Endothelial cell of umbilical vein (primary cell): ENCODE data around the gene HSPA12A. TPM values are rescaled to one million over a fixed set of nuclear protein-coding genes. Genes with fewer than 3 reads are reported as not detected.

ENCODE experiments used
- BruUV-seq: library from RNA; stranded (reverse); fragments of 400-500 nt; replicated peaks from 2 replicates; lab custom pipeline; 2021; lab: Mats Ljungman, UMichigan
- CTCF ChIA-PET: fragments of 300-600, 350-600 bp; sonication (Branson Sonifier 250); formaldehyde crosslinking; loops from one replicate; lab custom pipeline; 2021; ENCODE audit warnings: antibody characterized with exemption, inconsistent platforms; lab: Charles Lee
- POLR2A ChIA-PET: fragments of 300-600, 350-600 bp; sonication (Branson Sonifier 250); formaldehyde crosslinking; loops from one replicate; lab custom pipeline; 2021; ENCODE audit warnings: antibody characterized with exemption, inconsistent platforms; lab: Charles Lee
- DNase-seq: peaks from one replicate; pipeline ENCODE4 v3.0.0-alpha.2; 2011; ENCODE audit warnings: low read depth, low spot score
- FAIRE-seq: peaks from 2 replicates; lab custom pipeline; 2011; peaks lifted over from hg19 to GRCh38; lab: Jason Lieb, UNC
- H2AFZ ChIP-seq: 2 replicates; pipeline ENCODE4 v1.6.0; 2012; ENCODE audit warnings: low read depth, low read length, control low read depth, inconsistent platforms
- H3K27ac ChIP-seq: 2 replicates; pipeline ENCODE4 v1.5.1; 2011; ENCODE audit warnings: low read depth, mild to moderate bottlenecking, control low read depth, low read length, moderate library complexity; ENCODE audit not compliant: insufficient read depth
- H3K27me3 ChIP-seq, 2 experiments: 2 replicates each; pipeline versions ENCODE4 v1.6.0 to v1.6.1; 2011; ENCODE audit warnings: low read length in 2 of 2, mixed read lengths in 1 of 2; ENCODE audit not compliant: control insufficient read depth in 2 of 2, insufficient read depth in 2 of 2
- H3K36me3 ChIP-seq, 2 experiments: 2 replicates in 1 of 2; 3 replicates in 1 of 2; pipeline ENCODE4 v1.5.1; 2011; ENCODE audit warnings: low read length in 2 of 2, mild to moderate bottlenecking in 1 of 2, moderate library complexity in 1 of 2; ENCODE audit not compliant: control insufficient read depth in 2 of 2, insufficient read depth in 2 of 2; ENCODE audit errors: extremely low read depth in 1 of 2
- H3K4me1 ChIP-seq: 3 replicates; pipeline ENCODE4 v1.5.1; 2011; ENCODE audit warnings: mild to moderate bottlenecking, low read length; ENCODE audit not compliant: control insufficient read depth, insufficient read depth; ENCODE audit errors: extremely low read depth
- H3K4me2 ChIP-seq: 2 replicates; pipeline ENCODE4 v1.6.1; 2011; ENCODE audit warnings: low read length, control low read depth, mixed read lengths; ENCODE audit not compliant: insufficient read depth
- H3K4me3 ChIP-seq, 3 experiments: fragments of 200-600 bp in 1 of 3; sonication (generic), shearing (Covaris generic) in 1 of 3; replicated peaks in 1 of 3; 2 replicates each; pipeline ENCODE4 v1.5.1; 2011 to 2016; ENCODE audit warnings: control low read depth in 3 of 3, low read length in 3 of 3, mild to moderate bottlenecking in 2 of 3, inconsistent platforms in 1 of 3, low read depth in 1 of 3, moderate library complexity in 1 of 3; ENCODE audit not compliant: insufficient read depth in 1 of 3
- H3K79me2 ChIP-seq: 2 replicates; pipeline ENCODE4 v1.6.0; 2012; ENCODE audit warnings: low read length, inconsistent platforms; ENCODE audit not compliant: control insufficient read depth, insufficient read depth
- H3K9ac ChIP-seq: replicated peaks from 2 replicates; pipeline ENCODE3; 2011; ENCODE audit warnings: low read length, control low read depth; ENCODE audit not compliant: insufficient read depth; ENCODE audit errors: extremely low read depth
- H3K9me1 ChIP-seq: replicated peaks from 3 replicates; pipeline ENCODE4 v1.6.0; 2011; ENCODE audit warnings: mild to moderate bottlenecking, low read length; ENCODE audit not compliant: control insufficient read depth, insufficient read depth; ENCODE audit errors: extremely low read depth
- H3K9me3 ChIP-seq: replicated peaks from 2 replicates; pipeline ENCODE4 v1.5.1; 2012; ENCODE audit warnings: low read length, inconsistent platforms; ENCODE audit not compliant: control insufficient read depth, insufficient read depth
- H4K20me1 ChIP-seq: replicated peaks from 2 replicates; pipeline ENCODE3; 2011; ENCODE audit warnings: mild to moderate bottlenecking, low read length; ENCODE audit not compliant: control insufficient read depth, insufficient read depth; ENCODE audit errors: extremely low read depth
- EZH2 ChIP-seq: IDR thresholded peaks from 2 replicates; pipeline ENCODE4 v1.6.1; 2012; ENCODE audit warnings: borderline replicate concordance, low read depth, mild to moderate bottlenecking, moderate library complexity, low read length, inconsistent platforms; ENCODE audit not compliant: severe bottlenecking
- FOS ChIP-seq: IDR thresholded peaks from 2 replicates; pipeline ENCODE4 v1.6.1; 2011; ENCODE audit warnings: mild to moderate bottlenecking, low read length, moderate library complexity, borderline replicate concordance; ENCODE audit not compliant: insufficient read depth
- GATA2 ChIP-seq: IDR thresholded peaks from 2 replicates; pipeline ENCODE4 v1.7.0; 2011; ENCODE audit warnings: low read depth, mild to moderate bottlenecking, moderate library complexity, mixed read lengths, low read length; ENCODE audit not compliant: insufficient read length, insufficient read depth
- JUN ChIP-seq: IDR thresholded peaks from 2 replicates; pipeline ENCODE4 v1.6.1; 2011; ENCODE audit warnings: borderline replicate concordance, low read depth; ENCODE audit not compliant: insufficient read length, insufficient read depth
- MAX ChIP-seq: IDR thresholded peaks from 2 replicates; pipeline ENCODE4 v1.6.1; 2011; ENCODE audit not compliant: insufficient read depth, insufficient read length
- MYC ChIP-seq: IDR thresholded peaks from one replicate; pipeline ENCODE4 v1.6.1; 2011; ENCODE audit warnings: mild to moderate bottlenecking, low read depth, low read length
- POLR2A ChIP-seq: IDR thresholded peaks from 2 replicates; pipeline ENCODE4 v1.6.1; 2012; ENCODE audit warnings: low read depth, mild to moderate bottlenecking, control low read depth, low read length
- POLR2AphosphoS5 ChIP-seq: IDR thresholded peaks from 2 replicates; pipeline ENCODE4 v1.6.1; 2012; ENCODE audit warnings: low read depth, mild to moderate bottlenecking, control low read depth, low read length, moderate library complexity; ENCODE audit not compliant: insufficient read depth
- dilution Hi-C: fragments of 300-500 bp; cut with MboI; formaldehyde crosslinking; loops from one replicate; pipeline ENCODE4 v1.15.0; 2019; ENCODE audit warnings: low sequenced_read_pairs; ENCODE audit not compliant: extremely low pct_ligation_motif_present
- intact Hi-C: fragments of 100-400 bp; cut with micrococcal nuclease; formaldehyde crosslinking; loops from one replicate; pipeline ENCODE4 v1.10.0; 2022
- polyA plus RNA-seq, 4 experiments: library from polyadenylated mRNA; depleted of rRNA in 3 of 4; stranded (reverse) in 3 of 4; unstranded in 1 of 4; fragments of >200 nt; gene quantifications; 2 replicates each; pipeline versions ENCODE4 v1.2.1 to v1.2.3, GENCODE V29; 2011 to 2012; ENCODE audit warnings: missing spikeins in 1 of 4
- total RNA-seq: library from RNA; stranded (reverse); gene quantifications from 2 replicates; pipeline ENCODE4 v1.2.3, GENCODE V29; 2021
- TF ChIP-seq, protein P1 (sequence below), 2 donors: IDR thresholded peaks; 1 replicate in 1 of 2; 2 replicates in 1 of 2; pipeline ENCODE4 v1.5.1; 2011; ENCODE audit warnings: low read length in 2 of 2, mild to moderate bottlenecking in 2 of 2, moderate library complexity in 2 of 2, control low read depth in 1 of 2, inconsistent platforms in 1 of 2, low read depth in 1 of 2; ENCODE audit not compliant: insufficient read depth in 1 of 2; ENCODE audit errors: extremely low read depth in 1 of 2

The HSPA12A gene
- total and polyA plus RNA-seq, 2 donors (not counting 3 experiments of a cell fraction or from before 2014, with no cell fraction given) = 0.22 to 0.29 TPM

DNA sequence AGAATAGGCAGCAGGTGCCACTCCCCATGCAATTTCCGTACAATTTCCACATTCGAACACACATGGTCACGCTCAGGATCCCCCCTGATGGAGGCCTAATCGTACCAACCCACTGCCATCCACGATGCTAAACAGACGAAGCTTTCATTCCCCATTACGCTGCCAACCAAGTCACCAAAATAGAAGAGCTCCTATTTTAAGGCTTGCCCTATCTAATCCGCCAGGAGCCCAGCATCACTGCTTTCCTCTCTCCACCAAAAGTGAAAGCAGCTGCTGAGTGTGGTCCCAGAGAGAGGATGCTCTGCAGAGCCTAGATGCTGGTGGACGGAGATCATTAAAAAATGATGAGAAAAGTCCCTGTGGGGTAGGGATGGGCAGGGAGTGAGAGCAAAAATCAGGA lies 43.3 kb downstream of the HSPA12A start:
- H3K9me3 ChIP-seq = no peaks in the 10 kb centered on the region
- no peaks in the 10 kb centered on the region for H3K36me3 ChIP-seq
- no peak overlapping the region for H3K4me2 ChIP-seq
- no peak overlapping the region for H3K27ac ChIP-seq
- no peak overlapping the region for H2AFZ ChIP-seq
- intact Hi-C loops = no loop called here
- DNase-seq (no peak), FAIRE-seq (no peak)
- dilution Hi-C loops = no loop called here
- CTCF ChIA-PET = interaction anchor here (3.0 kb wide), 1 partner anchor 89 kb away, joined by 13 read pairs; no protein-coding TSS in a partner anchor
- no peaks in the 10 kb centered on the region for H3K27me3 ChIP-seq
- H3K4me3 ChIP-seq = no peak overlapping the region
- H3K9ac ChIP-seq = no peak overlapping the region
- no peaks in the 10 kb centered on the region for H4K20me1 ChIP-seq
- no peaks in the 10 kb centered on the region for H3K79me2 ChIP-seq
- POLR2A ChIA-PET = no interaction called here
- TF ChIP-seq POLR2A = no peak
- no peak for TF ChIP-seq MYC
- TF ChIP-seq EZH2 = no peak
- no peak for TF ChIP-seq POLR2AphosphoS5
- TF ChIP-seq, protein P1, sequence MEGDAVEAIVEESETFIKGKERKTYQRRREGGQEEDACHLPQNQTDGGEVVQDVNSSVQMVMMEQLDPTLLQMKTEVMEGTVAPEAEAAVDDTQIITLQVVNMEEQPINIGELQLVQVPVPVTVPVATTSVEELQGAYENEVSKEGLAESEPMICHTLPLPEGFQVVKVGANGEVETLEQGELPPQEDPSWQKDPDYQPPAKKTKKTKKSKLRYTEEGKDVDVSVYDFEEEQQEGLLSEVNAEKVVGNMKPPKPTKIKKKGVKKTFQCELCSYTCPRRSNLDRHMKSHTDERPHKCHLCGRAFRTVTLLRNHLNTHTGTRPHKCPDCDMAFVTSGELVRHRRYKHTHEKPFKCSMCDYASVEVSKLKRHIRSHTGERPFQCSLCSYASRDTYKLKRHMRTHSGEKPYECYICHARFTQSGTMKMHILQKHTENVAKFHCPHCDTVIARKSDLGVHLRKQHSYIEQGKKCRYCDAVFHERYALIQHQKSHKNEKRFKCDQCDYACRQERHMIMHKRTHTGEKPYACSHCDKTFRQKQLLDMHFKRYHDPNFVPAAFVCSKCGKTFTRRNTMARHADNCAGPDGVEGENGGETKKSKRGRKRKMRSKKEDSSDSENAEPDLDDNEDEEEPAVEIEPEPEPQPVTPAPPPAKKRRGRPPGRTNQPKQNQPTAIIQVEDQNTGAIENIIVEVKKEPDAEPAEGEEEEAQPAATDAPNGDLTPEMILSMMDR (IDR thresholded peaks at IDR 0.05; ENCODE audit: extremely low read depth in 1 of 2, insufficient read depth in 1 of 2, low read depth in 1 of 2, low read length in 2 of 2) = no peak
- no peak for TF ChIP-seq FOS
- no peak for TF ChIP-seq GATA2
- no peak for TF ChIP-seq JUN
- TF ChIP-seq MAX = no peak
- no peaks in the 10 kb centered on the region for H3K4me1 ChIP-seq
- BruUV-seq = no TSS peak
- H3K9me1 ChIP-seq = no peaks in the 10 kb centered on the region
